Keratinocyte (primary cell): ENCODE measurements around the gene UTP14C.

ENCODE experiments used
- CTCF ChIP-seq, 3 experiments: IDR thresholded peaks in 1 of 3; conservative IDR thresholded peaks in 1 of 3; optimal IDR thresholded peaks in 1 of 3; 2 replicates in 2 of 3; 3 replicates in 1 of 3; pipeline versions ENCODE3 to v1.5.1; 2011; ENCODE audit warnings: low read length in 3 of 3, mild to moderate bottlenecking in 3 of 3, moderate library complexity in 2 of 3, control low read depth in 1 of 3, inconsistent platforms in 1 of 3; ENCODE audit not compliant: insufficient read depth in 2 of 3; ENCODE audit errors: extremely low read depth in 1 of 3
- EZH2 ChIP-seq: IDR thresholded peaks from one replicate; pipeline ENCODE4 v1.6.1; 2012; ENCODE audit warnings: inconsistent platforms, mild to moderate bottlenecking, low read length, moderate library complexity

- TF ChIP-seq CTCF (optimal IDR thresholded peaks at IDR 0.05 in 1 of 3, IDR thresholded peaks at IDR 0.05 in 1 of 3, conservative IDR thresholded peaks at IDR 0.05 in 1 of 3; ENCODE audit: extremely low read depth in 1 of 3, insufficient read depth in 2 of 3, low read length in 3 of 3) (no peak), EZH2 (no peak)
Measured at GRCh38 chr13:52011632-52012511, 12.6 kb upstream of the UTP14C start, which contains the start of gene ALG11.
